GM12878 (cell line): ENCODE results near the gene GPC3. TPM values are rescaled to one million over a fixed set of nuclear protein-coding genes. Genes with fewer than 3 reads are reported as not detected.

Experiments used
- ATAC-seq: fragments of 200-7000 bp; cut with Tn5 transposase; 3 replicates; pipeline ENCODE4 v1.9.1; 2020; ENCODE audit warnings: mild to moderate bottlenecking, moderate library complexity
- BruUV-seq: library from RNA; stranded (reverse); fragments of 400-500 nt; replicated peaks from 2 replicates; lab custom pipeline; 2021; lab: Mats Ljungman, UMichigan
- CTCF ChIA-PET: fragments of 300-600 bp; sonication (Branson Sonifier 250); formaldehyde crosslinking; extraction: SDS; loops from one replicate; lab custom pipeline; 2021; ENCODE audit warnings: inconsistent platforms; lab: Yijun Ruan, JAX
- POLR2A ChIA-PET: fragments of 350-600 bp; formaldehyde crosslinking; extraction: SDS; loops from one replicate; lab custom pipeline; 2021; ENCODE audit warnings: inconsistent platforms; lab: Charles Lee
- RAD21 ChIA-PET: fragments of 300-600 bp; sonication (Branson Sonifier 250); formaldehyde crosslinking; loops from one replicate; lab custom pipeline; 2023; ENCODE audit warnings: antibody characterized with exemption; ENCODE audit not compliant: unreplicated experiment; lab: Charles Lee
- SMC1A ChIA-PET: fragments of 300-600 bp; sonication (Branson Sonifier 250); formaldehyde crosslinking; loops from one replicate; lab custom pipeline; 2023; ENCODE audit not compliant: unreplicated experiment, uncharacterized antibody; lab: Charles Lee
- DNase-seq: peaks from one replicate; pipeline ENCODE4 v3.0.0-alpha.2; 2011; ENCODE audit warnings: low read depth, low spot score
- FAIRE-seq: peaks from 3 replicates; lab custom pipeline; 2011; peaks lifted over from hg19 to GRCh38; lab: Jason Lieb, UNC
- H2AFZ ChIP-seq: 2 replicates; pipeline ENCODE4 v1.6.0; 2011; ENCODE audit warnings: low read depth, low read length, control low read depth; ENCODE audit not compliant: control insufficient read depth
- H3K27ac ChIP-seq: 2 replicates; pipeline ENCODE4 v1.5.1; 2011; ENCODE audit warnings: control low read depth; ENCODE audit not compliant: control insufficient read depth, insufficient read depth
- H3K27me3 ChIP-seq, 2 experiments: replicated peaks in 1 of 2; 2 replicates each; pipeline versions ENCODE4 v1.6.0 to v1.6.1; 2011; ENCODE audit warnings: low read length in 1 of 2; ENCODE audit not compliant: control insufficient read depth in 2 of 2, insufficient read depth in 2 of 2
- H3K36me3 ChIP-seq, 2 experiments: 2 replicates each; pipeline ENCODE4 v1.5.1; 2011; ENCODE audit warnings: low read length in 1 of 2; ENCODE audit not compliant: control insufficient read depth in 2 of 2, insufficient read depth in 2 of 2
- H3K4me1 ChIP-seq: 2 replicates; pipeline ENCODE4 v1.6.1; 2011; ENCODE audit warnings: mild to moderate bottlenecking, low read length, moderate library complexity, mixed read lengths; ENCODE audit not compliant: control insufficient read depth, insufficient read depth
- H3K4me2 ChIP-seq: 2 replicates; pipeline ENCODE4 v1.6.0; 2011; ENCODE audit warnings: control low read depth; ENCODE audit not compliant: control insufficient read depth, insufficient read depth
- H3K4me3 ChIP-seq: fragments of 200-600 bp; sonication (generic); 2 replicates; pipeline ENCODE4 v1.5.1; 2016
- H3K79me2 ChIP-seq: 2 replicates; pipeline ENCODE4 v1.6.0; 2011; ENCODE audit warnings: low read length; ENCODE audit not compliant: control insufficient read depth, insufficient read depth
- H3K9ac ChIP-seq: 2 replicates; pipeline ENCODE4 v1.8.0; 2011; ENCODE audit warnings: low read length, control low read depth, mixed read lengths; ENCODE audit not compliant: control insufficient read depth, insufficient read depth
- H3K9me3 ChIP-seq: replicated peaks from 3 replicates; pipeline ENCODE4 v1.5.1; 2011; ENCODE audit warnings: mild to moderate bottlenecking, low read length; ENCODE audit not compliant: control insufficient read depth, insufficient read depth
- H4K20me1 ChIP-seq: 2 replicates; pipeline ENCODE4 v1.6.0; 2011; ENCODE audit not compliant: control insufficient read depth, insufficient read depth
- ASH2L ChIP-seq: fragments of 300-600, 200-600 bp; sonication (generic); IDR thresholded peaks from 2 replicates; pipeline ENCODE4 v1.6.1; 2017; ENCODE audit warnings: low read depth, mild to moderate bottlenecking, borderline replicate concordance
- BACH1 ChIP-seq: fragments of 450-650 bp; IDR thresholded peaks from 2 replicates; pipeline ENCODE4 v1.6.1; 2017; ENCODE audit warnings: mild to moderate bottlenecking, borderline replicate concordance
- DPF2 ChIP-seq: fragments of 450-650 bp; IDR thresholded peaks from 2 replicates; pipeline ENCODE4 v1.6.1; 2017; ENCODE audit warnings: mild to moderate bottlenecking
- ETV6 ChIP-seq, 2 experiments: fragments of 450-650 bp in 1 of 2; IDR thresholded peaks in 1 of 2; conservative IDR thresholded peaks in 1 of 2; 2 replicates each; pipeline ENCODE4 v1.6.1; 2014; ENCODE audit warnings: antibody characterized with exemption in 1 of 2, borderline replicate concordance in 1 of 2, low read depth in 1 of 2, mild to moderate bottlenecking in 1 of 2, moderate library complexity in 1 of 2
- HDGF ChIP-seq: fragments of 450-650 bp; IDR thresholded peaks from 2 replicates; pipeline ENCODE4 v1.6.1; 2016; ENCODE audit warnings: antibody characterized with exemption
- JUNB ChIP-seq: IDR thresholded peaks from 2 replicates; pipeline ENCODE4 v1.6.1; 2016; ENCODE audit warnings: antibody characterized with exemption, mild to moderate bottlenecking
- LARP7 ChIP-seq: fragments of 450-650 bp; IDR thresholded peaks from 2 replicates; pipeline ENCODE4 v1.6.1; 2017; ENCODE audit warnings: mild to moderate bottlenecking
- NFYB ChIP-seq: IDR thresholded peaks from 2 replicates; pipeline ENCODE4 v1.6.1; 2011; ENCODE audit warnings: low read depth, mild to moderate bottlenecking, low read length, improper control_type of control experiment, moderate library complexity; ENCODE audit not compliant: insufficient read depth
- NKRF ChIP-seq: fragments of 450-650 bp; conservative IDR thresholded peaks from 2 replicates; pipeline ENCODE4 v1.6.1; 2017; ENCODE audit warnings: mild to moderate bottlenecking, moderate library complexity
- NR2C2 ChIP-seq: IDR thresholded peaks from 2 replicates; pipeline ENCODE4 v1.6.1; 2011; ENCODE audit warnings: borderline replicate concordance, low read depth; ENCODE audit not compliant: control insufficient read depth, insufficient read length
- NRF1 ChIP-seq: conservative IDR thresholded peaks from 2 replicates; pipeline ENCODE4 v1.6.1; 2011; ENCODE audit warnings: mild to moderate bottlenecking, low read depth, low read length, improper control_type of control experiment
- RAD21 ChIP-seq: IDR thresholded peaks from 2 replicates; pipeline ENCODE4 v1.6.1; 2011; ENCODE audit warnings: mild to moderate bottlenecking, low read depth, low read length, moderate library complexity; ENCODE audit not compliant: insufficient read depth
- REST ChIP-seq: IDR thresholded peaks from 2 replicates; pipeline ENCODE4 v1.6.1; 2012; ENCODE audit warnings: mild to moderate bottlenecking, low read depth, low read length
- RUNX3 ChIP-seq: IDR thresholded peaks from 2 replicates; pipeline ENCODE4 v1.6.1; 2012; ENCODE audit warnings: low read length, inconsistent platforms
- SIN3A ChIP-seq: IDR thresholded peaks from 2 replicates; pipeline ENCODE4 v1.6.1; 2012; ENCODE audit warnings: low read depth, low read length, improper control_type of control experiment
- SMAD5 ChIP-seq: IDR thresholded peaks from 2 replicates; pipeline ENCODE4 v1.6.1; 2016; ENCODE audit warnings: antibody characterized with exemption, low read depth
- WGBS: methylation state at CpG from one replicate; pipeline ENCODE4 v1.1.6; 2016; ENCODE audit warnings: low lambda C conversion rate; ENCODE audit not compliant: insufficient replicate concordance, insufficient coverage; ENCODE audit errors: missing lambda C conversion rate; 5-methylcytosine and 5-hydroxymethylcytosine counted together
- in situ Hi-C: fragments of 300-500 bp; cut with MboI; formaldehyde crosslinking; loops from 9 replicates; pipeline ENCODE4 v1.14.3; 2018; ENCODE audit warnings: mixed read lengths
- intact Hi-C: fragments of 100-400 bp; cut with micrococcal nuclease; formaldehyde crosslinking; loops from one replicate; pipeline ENCODE4 v1.14.2; 2022; ENCODE audit not compliant: unreplicated experiment
- polyA plus RNA-seq, 11 experiments: library from polyadenylated mRNA; depleted of rRNA in 4 of 11; unstranded in 6 of 11; stranded (reverse) in 5 of 11; fragments of >200 nt; fragmentation: Nextera tagmentation in 4 of 11; fragmentation: Illumina TruSeq in 1 of 11; extraction: Ambion mirVana in 4 of 11; extraction: Trizol in 1 of 11; gene quantifications; 1 replicate in 1 of 11; 2 replicates in 10 of 11; pipeline versions ENCODE4 v1.2.1 to v1.2.3, GENCODE V29; 2011 to 2016; ENCODE audit warnings: inconsistent platforms in 2 of 11, missing spikeins in 2 of 11, low read depth in 1 of 11
- total RNA-seq, 4 experiments: library from RNA; depleted of rRNA in 3 of 4; stranded (reverse); fragments of >200 nt in 3 of 4; fragmentation: Illumina TruSeq in 1 of 4; extraction: Trizol in 1 of 4; gene quantifications; 2 replicates each; pipeline versions ENCODE4 v1.2.1 to v1.2.3, GENCODE V29; 2013 to 2021

Gene GPC3
- total and polyA plus RNA-seq, 10 of the 15 experiments (the other 5 are each of a cell fraction or from before 2014, with no cell fraction given) = 0.09 to 0.82 TPM; not detected in 8

GRCh38 chrX:133868682-133869081, 116.7 kb downstream of the GPC3 start:
- Histone ChIP-seq H3K36me3 (no peaks in the 10 kb centered on the region), H3K27ac (no peak overlapping the region), H3K27me3 (no peaks in the 10 kb centered on the region), H3K9ac (no peak overlapping the region), H3K79me2 (no peaks in the 10 kb centered on the region), H2AFZ (no peak overlapping the region), H4K20me1 (no peaks in the 10 kb centered on the region), H3K4me2 (no peak overlapping the region), H3K9me3 (no peaks in the 10 kb centered on the region; the same call in 2 of the 3 replicates), H3K4me3 (no peak overlapping the region), H3K4me1 (no peaks in the 10 kb centered on the region)
- in situ Hi-C loops (no loop called here), intact Hi-C loops (no loop called here)
- POLR2A ChIA-PET = no interaction called here
- BruUV-seq = no TSS peak
- no peak for FAIRE-seq
- RAD21 ChIA-PET = no interaction called here
- CTCF ChIA-PET = interaction anchor here (0.7 to 1.4 kb wide), 4 partner anchors 15 to 1206 kb away, joined by 3 to 6 read pairs (median 3); no protein-coding TSS in a partner anchor
- 9% methylated on average over 1 of the region's 1 CpG for WGBS
- SMC1A ChIA-PET = no interaction called here
- ATAC-seq = no peak
- DNase-seq = no peak
- TF ChIP-seq NFYB (no peak), RAD21 (no peak), ETV6 (conservative IDR thresholded peaks at IDR 0.05 in 1 of 2, IDR thresholded peaks at IDR 0.05 in 1 of 2; ENCODE audit: borderline replicate concordance in 1 of 2, low read depth in 1 of 2) (no peak), NKRF (no peak), NR2C2 (no peak), RUNX3 (no peak), ASH2L (no peak), REST (no peak), LARP7 (no peak), NRF1 (no peak), HDGF (no peak), DPF2 (no peak), JUNB (no peak), SIN3A (no peak), BACH1 (no peak), SMAD5 (no peak)
